Measurements from ENCODE around the gene ZFX. TPM values are rescaled to one million over a fixed set of nuclear protein-coding genes. Genes with fewer than 3 reads are reported as not detected.

The ZFX gene
- total and polyA plus RNA-seq, 2 of the 8 experiments (the other 6 are each of a cell fraction or from before 2014, with no cell fraction given), result 2.8 to 22.0 TPM

- no peak overlapping the region for H2AFZ ChIP-seq (ENCODE audit: low read length)
- H4K8ac ChIP-seq (ENCODE audit: extremely low read depth, insufficient read depth, low read length), result no peak overlapping the region
- no peaks in the 10 kb centered on the region for H3K36me3 ChIP-seq (ENCODE audit: control insufficient read depth in 2 of 4, insufficient read depth in 4 of 4, low read length in 3 of 4)
- TF ChIP-seq SIN3A (conservative IDR thresholded peaks at IDR 0.05 in 1 of 2, IDR thresholded peaks at IDR 0.05 in 1 of 2; ENCODE audit: low read depth in 1 of 2, low read length in 2 of 2), result no peak
- H4K20me1 ChIP-seq (replicated peaks in 1 of 2; ENCODE audit: control insufficient read depth in 1 of 2, insufficient read depth in 2 of 2, low read length in 2 of 2), result no peaks in the 10 kb centered on the region
- no peak for DNase-seq (ENCODE audit: low read depth in 1 of 2, low spot score in 2 of 2)
- no peak overlapping the region for H3K18ac ChIP-seq (ENCODE audit: extremely low read depth, low read length)
- no peak overlapping the region for H2BK120ac ChIP-seq (replicated peaks; ENCODE audit: low read depth, low read length)
- H2BK15ac ChIP-seq (ENCODE audit: low read length), result no peak overlapping the region
- H4K5ac ChIP-seq (ENCODE audit: insufficient read length, low read depth, low read length), result no peak overlapping the region
- no peak overlapping the region for H3K14ac ChIP-seq (ENCODE audit: insufficient read length)
- no peak overlapping the region for H3K27ac ChIP-seq (ENCODE audit: low read depth, low read length)
- FAIRE-seq, result no peak
- ChIA-PET CTCF (ENCODE audit: partially characterized antibody) (no interaction called here), POLR2A (ENCODE audit: partially characterized antibody) (no interaction called here)
- 81% methylated on average over 2 of the region's 2 CpGs; no CpG with 5 or more reads in 1 of the 2 experiments for WGBS, 2 experiments (ENCODE audit: extremely low coverage in 1 of 2, insufficient coverage in 1 of 2, insufficient read length in 1 of 2, insufficient replicate concordance in 2 of 2, low coverage in 1 of 2, low lambda C conversion rate in 2 of 2, missing lambda C conversion rate in 1 of 2)
- H3K4ac ChIP-seq (replicated peaks; ENCODE audit: insufficient read length, low read depth, low read length), result no peak overlapping the region
- H2BK20ac ChIP-seq (ENCODE audit: low read length), result no peak overlapping the region
- H2BK5ac ChIP-seq (ENCODE audit: low read depth, low read length), result no peak overlapping the region
- H3K27me3 ChIP-seq (replicated peaks in 1 of 4; ENCODE audit: control insufficient read depth in 3 of 4, extremely low read depth in 1 of 4, insufficient read depth in 3 of 4, low read length in 3 of 4), result no peaks in the 10 kb centered on the region
- no peak overlapping the region for H3K4me2 ChIP-seq (ENCODE audit: insufficient read depth in 1 of 2, low read depth in 2 of 2, low read length in 2 of 2)
- no peaks in the 10 kb centered on the region for H3K79me1 ChIP-seq (ENCODE audit: low read depth, low read length)
- H3K4me1 ChIP-seq (replicated peaks in 1 of 4; ENCODE audit: control insufficient read depth in 3 of 4, insufficient read depth in 4 of 4, low read length in 3 of 4), result no peaks in the 10 kb centered on the region
- H3K9me3 ChIP-seq (ENCODE audit: insufficient read depth in 2 of 2, low read depth in 1 of 2, low read length in 1 of 2), result no peaks in the 10 kb centered on the region
- H3K23me2 ChIP-seq (ENCODE audit: low read depth, low read length), result no peaks in the 10 kb centered on the region
- no peak overlapping the region for H3K56ac ChIP-seq (replicated peaks; ENCODE audit: insufficient read length, low read depth, low read length)
- H3K23ac ChIP-seq (ENCODE audit: insufficient read length), result no peak overlapping the region
- H3K9ac ChIP-seq (replicated peaks in 1 of 4; ENCODE audit: extremely low read depth in 1 of 4, low read depth in 3 of 4, low read length in 3 of 4), result no peak overlapping the region
- H2AK5ac ChIP-seq (ENCODE audit: low read depth, low read length), result no peak overlapping the region
- H2BK12ac ChIP-seq (ENCODE audit: low read depth, low read length), result no peak overlapping the region
- H3K4me3 ChIP-seq (ENCODE audit: extremely low read depth in 1 of 4, insufficient read depth in 2 of 4, low read depth in 3 of 4, low read length in 4 of 4), result no peak overlapping the region
- no peak overlapping the region for H4K91ac ChIP-seq (replicated peaks; ENCODE audit: insufficient read length, low read length)
- H3K79me2 ChIP-seq (ENCODE audit: control insufficient read depth in 1 of 2, insufficient read depth in 2 of 2, low read length in 2 of 2), result no peaks in the 10 kb centered on the region
Observed at GRCh38 chrX:24110069-24110468, 39.5 kb upstream of the ZFX start.

Data from H1 (cell line).